GM04503 (cell line): ENCODE data around the gene GAK.

Source experiments
- DNase-seq: peaks from one replicate; pipeline ENCODE4 v3.0.0-alpha.2; 2012; ENCODE audit warnings: low read depth

The GAK gene

DNA sequence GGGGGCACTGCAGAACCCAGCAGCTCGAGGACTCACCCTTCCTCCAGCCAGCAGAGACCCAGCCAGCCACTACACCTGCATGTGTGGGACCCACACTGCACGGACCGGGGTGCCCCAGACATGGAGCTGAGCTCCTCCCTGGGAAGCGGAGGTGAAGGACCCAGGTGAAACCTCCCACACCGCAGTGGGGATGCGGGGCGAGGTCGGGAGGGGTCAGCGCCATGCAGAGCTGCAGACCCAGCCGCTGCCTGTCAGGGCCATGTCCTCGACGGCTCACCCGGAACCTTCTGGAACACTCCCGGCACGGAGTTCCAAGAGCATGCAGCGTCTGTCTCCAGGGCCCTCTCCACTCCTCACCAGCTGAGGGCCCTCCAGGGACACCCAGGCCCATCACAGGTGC lies 42.6 kb downstream of the GAK start:
- DNase-seq = no peak

DNA sequence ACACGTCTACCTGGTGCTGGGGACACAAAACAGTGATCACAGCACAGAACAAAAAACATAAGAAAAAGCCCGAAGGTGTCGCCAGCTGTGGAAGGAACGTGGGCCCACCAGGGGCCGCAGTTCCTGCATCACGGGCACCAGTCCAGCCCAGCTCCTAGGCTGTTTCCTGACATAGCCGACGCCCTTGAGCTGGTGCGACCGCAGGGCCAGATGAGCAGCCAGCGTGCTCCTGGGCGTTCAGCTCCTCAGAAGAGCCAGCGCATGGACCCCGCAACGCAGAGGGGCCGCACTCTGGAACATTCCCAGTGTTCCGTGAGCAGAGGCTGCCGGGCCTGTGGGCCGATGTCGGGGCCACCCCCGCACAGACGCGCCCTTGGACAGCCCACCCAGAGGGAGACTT lies 44.1 kb downstream of the GAK start:
- DNase-seq = no peak

DNA sequence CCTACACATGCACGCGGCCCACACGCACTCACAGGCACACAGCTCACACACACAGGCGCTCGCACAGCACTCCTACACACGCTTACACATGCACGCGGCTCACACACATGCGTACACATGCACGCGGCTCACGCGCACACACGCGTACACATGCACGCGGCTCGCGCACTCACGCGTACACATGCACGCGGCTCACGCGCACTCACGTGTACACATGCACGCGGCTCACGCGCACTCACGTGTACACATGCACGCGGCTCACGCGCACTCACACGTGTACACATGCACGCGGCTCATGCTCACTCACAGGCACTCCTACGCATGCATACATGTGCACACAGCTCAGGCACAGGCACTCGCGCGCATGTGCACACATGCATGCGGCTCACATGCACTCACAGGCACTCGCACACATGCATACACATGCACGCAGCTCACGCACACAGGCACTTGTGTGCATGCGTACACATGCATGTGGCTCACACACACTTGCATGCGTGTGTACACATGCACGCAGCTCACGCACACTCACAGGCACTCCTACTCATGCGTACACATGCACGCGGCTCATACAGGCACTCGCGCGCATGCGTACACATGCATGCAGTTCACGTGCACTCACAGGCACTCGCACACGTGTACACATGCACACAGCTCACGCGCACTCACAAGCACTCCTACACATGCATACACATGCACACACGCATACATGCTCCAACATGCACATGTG lies 44.9 kb downstream of the GAK start:
- no peak for DNase-seq

DNA sequence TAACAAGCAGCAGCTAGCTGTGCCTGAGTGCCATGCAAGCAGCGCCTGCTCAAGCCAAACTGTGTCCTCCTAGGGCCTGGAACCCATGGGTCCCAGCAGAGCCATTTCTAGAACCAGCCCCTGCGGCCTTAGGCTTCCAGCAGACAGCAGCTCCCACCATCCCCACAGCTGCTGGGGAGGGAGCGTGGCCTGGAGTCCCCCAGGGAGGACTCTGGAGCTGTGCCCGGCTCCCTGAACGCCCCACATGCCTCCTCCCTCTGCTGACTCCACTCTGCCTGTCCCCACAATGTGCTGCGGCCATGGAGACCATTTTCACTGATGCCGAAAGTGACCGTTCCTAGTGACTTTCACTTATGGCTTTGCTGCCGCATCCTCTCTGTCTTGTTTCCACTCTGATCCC lies 45.9 kb downstream of the GAK start:
- DNase-seq = no peak

DNA sequence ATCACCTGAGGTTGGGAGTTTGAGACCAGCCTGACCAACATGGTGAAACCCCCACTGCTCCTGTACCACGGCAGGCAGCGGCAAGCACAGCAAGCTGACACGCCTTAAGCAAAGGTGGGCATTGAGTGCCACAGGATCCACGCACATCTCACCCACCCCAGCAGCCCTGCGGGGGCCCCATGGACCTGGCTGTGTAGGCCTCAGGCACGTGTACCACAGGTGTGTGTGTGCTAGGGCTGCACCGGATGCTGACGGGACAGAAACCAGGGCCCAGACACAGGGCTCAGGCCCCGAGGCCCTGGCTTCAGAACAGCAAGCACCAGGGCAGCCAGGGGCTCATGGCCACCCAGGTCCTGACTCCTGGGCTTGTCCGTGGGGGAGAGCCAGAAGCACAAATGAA lies 46.8 kb downstream of the GAK start:
- DNase-seq = no peak

DNA sequence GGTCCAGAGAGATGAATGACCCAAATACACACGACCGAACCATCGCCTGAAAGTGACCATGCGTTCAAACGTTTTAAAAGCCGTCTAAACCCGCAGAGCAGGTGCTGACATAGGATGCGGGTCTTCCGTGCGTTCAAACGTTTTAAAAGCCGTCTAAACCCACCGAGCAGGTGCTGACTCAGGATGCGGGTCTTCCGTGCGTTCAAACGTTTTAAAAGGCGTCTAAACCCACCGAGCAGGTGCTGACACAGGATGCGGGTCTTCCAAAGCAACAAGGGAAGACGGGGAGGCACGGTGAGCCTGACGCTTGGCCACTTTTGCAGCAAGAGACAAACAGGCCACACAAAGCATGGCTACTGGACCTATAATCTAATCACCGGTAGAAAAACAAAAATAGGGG lies 47.2 kb downstream of the GAK start:
- no peak for DNase-seq

DNA sequence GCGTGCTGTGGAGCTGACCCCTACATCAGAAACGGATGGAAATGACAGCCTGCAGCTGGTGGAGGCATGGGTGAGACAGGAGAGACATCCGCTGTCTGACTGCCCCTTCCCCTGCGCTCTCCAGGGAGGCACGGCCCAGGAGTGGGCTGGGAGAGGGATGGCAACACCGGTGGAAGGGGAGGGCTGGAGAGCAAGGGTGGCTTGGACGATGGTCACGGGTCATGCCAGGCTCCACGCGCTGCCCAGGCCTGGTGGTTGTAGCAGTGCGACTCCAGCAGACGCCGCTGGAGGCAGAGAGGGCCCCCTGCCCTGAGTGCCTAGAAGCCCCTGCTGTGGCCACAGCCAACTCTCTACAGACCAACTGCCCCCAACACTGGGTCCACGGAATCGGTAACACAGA lies 47.9 kb downstream of the GAK start:
- no peak for DNase-seq

DNA sequence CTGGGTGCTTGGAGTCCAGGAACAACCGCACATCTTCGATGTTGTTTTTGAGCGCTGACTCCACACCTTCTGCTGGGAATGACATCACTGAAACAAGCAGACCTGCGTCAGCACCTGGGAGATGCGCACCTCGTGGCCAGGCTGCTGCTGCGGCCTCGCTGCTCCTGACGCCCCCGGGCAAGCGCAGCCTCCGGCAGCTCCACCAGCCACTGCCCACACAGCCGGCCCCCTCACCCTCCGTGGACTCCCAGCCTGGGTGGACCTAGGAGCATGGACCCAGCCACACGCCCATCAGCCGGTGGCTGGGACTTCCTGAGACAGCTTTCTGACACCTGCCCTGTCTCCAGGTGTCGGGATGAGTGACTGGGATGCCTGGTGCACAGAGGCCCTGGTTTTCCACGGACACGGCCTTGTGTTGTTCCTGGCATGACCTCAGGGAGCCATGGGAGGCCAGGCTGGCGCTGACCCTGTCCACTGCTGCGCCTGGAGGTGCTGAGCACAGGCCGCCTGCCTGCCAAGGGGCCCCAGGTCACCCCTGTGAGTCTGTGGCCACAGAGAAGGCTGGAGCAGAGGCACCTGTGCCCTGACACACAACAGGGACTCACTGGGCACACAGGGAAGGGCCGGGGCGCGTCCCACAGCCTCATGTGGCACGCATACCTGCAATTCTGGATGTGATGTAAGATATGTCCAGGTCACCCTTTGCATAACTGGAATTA lies 48.6 kb downstream of the GAK start:
- DNase-seq = no peak

DNA sequence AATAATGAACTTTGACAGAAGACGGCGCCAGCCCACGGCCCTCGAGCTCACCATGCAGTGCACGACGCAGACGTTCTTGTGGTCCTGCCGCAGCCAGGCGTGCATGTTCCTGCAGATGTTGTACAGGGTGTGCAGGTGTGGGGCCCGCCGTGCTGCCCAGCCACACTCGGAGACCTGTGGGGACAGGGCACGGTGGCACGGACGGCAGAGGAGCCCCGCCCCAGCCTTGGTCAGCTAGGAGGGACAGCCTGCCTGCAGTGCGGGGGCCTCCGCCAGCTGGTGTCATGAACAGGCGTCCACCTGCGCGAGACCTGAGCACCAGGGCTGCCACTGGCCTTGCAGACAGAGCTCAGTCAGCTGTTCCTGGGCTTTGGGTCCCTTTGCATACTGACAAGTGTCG lies 49.5 kb downstream of the GAK start:
- DNase-seq = no peak

DNA sequence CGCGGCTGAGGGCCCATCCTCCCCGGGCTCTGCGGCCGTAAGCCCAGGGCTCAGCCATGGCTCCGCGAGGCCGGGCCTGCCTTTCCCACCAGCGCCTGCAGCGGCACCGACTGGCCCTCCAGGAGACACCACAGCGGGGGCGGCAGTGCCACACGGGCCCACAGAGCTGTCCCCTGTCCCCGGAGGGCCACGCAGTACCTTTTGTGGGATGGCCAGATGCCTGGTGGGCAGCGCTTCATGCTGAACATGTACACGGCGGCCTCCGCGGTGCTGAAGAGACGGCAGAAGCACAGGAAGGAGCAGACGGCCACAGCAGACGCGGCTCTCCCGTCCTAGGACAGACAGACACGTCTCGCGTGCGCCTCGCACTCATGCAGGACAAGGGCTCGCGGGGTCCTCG lies 50.4 kb downstream of the GAK start:
- no peak for DNase-seq

DNA sequence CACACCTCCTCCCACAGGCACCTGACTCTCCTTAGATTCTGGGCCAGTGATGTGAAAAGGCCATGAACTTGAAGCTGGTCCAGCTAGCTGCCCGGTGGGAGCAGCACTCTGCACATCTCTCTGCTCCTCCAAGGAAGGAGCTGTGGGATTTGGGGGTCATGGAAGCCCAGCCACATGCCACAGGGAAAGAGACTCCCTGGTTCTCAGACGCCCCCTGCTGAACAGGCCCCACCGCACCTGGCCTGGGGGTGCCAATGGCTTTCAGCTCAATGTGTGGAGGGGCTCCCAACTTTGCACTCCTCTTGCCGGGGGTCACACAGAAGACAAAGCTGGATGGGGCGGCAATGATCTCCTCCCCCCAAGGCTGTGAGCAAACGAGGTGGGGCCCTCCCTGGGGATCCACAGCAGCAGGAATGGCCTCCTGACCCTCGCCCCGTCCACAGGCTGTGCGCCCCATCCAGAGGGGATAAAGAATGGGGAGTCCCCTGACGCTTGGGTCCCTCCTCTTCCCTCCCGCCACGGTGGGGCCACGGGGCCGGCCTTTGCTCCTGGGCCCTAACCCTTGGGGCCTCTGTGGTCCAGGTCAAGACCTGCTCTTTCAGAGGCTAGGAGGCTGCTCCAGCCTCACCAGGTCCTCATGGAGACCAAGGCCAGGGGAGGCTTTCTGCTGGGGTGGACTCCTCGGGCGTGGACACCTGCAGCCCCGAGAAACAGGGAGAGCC lies 51.3 kb downstream of the GAK start:
- DNase-seq = no peak

DNA sequence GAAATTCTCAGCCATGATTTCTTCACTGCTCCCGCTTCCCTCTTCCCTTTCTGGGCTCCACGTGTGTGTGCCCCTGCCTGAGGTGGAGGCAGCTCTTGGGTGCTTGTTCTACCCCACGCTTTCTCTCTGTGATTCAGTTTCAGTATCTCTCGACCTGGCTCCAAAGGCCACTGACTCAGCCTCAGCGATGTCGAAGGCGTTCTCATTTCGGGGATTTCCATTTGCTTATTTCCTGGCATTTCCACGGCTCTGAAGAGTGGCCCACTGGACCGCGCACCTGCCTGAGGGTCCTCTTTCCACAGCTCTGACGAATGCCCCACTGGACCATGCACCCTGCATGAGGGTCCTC lies 52.4 kb downstream of the GAK start:
- DNase-seq = no peak

DNA sequence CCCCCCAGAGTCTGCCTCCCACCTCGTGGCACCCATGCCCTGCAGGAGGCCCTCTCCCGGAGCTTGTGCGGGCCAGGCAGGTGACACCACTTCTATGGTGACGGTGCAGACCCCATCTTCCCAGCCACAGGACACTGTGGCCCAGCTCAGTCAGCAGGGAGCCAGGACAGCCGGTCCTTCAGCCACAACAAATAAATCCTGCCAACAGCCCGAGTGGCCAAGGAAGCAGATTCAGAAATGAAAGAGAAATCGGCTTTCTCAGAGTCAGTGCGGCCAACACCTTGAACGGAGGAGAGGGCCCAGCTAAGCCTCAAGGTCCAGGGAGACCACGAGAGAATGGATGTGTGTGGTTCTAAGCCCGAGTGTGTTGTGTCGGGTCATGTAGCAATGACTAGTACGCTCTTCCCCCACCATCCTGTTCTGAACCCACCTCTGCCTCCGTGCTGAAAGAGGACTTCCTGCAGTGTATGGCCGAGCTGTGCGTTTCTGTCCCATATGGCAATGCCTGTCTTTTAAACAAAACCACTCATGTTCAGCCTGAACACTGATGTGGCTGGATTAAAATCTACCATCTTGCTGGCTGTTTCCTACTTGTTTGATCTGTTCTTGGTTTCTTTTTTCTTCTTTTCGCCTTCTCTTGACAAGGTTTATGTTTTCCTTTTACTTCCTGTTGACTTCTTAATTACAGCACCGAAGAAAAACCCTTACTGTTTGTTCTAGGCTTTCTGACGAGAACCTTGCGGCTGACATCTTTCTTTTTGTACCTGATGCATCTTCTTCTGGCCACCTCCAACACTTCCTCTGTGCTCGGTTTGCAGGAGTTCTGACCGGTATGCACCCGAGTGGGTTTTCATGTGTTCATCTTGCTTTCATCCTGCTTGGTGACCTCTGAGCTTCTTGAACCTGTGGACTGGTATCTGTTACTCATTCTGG lies 53.1 kb downstream of the GAK start:
- DNase-seq = no peak

DNA sequence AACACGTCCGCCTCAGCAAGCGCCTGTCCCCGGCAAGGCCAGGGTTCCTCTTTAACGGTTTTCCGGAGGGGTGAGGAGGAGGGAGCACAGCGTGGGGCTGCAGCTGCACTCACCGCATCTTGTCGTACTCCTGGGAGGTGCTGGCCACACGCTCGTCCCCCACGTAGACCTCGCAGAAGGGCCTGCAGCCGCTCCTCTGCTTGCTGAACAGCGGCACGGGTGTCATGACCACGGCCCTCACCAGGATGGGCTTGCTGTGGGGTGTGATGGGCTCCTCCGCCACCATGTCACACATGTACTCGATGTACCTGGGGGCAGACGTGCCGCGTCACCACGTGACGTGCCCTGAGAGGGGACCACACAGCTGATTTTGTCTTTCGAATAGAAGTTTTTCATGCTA lies 54.6 kb downstream of the GAK start:
- DNase-seq = no peak

DNA sequence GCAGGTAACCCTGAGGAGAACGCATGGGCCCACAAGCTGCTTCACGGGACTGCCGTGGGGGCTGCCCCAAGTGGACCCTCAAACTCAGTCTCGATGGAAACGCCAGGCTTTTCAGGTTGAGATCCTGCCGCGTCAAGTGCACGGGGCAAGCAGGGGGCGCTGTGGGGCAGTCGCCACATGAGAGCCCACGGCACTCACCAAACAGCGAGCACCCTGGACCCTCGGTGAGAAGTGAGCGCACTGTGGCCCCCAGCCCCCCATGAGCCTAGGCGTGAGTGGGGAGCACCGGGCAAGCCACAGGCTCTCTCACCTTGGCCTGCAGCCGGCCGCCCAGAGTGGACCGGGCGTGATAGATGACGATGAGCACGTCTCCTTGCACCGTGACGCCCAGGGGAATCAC lies 55.3 kb downstream of the GAK start:
- no peak for DNase-seq

DNA sequence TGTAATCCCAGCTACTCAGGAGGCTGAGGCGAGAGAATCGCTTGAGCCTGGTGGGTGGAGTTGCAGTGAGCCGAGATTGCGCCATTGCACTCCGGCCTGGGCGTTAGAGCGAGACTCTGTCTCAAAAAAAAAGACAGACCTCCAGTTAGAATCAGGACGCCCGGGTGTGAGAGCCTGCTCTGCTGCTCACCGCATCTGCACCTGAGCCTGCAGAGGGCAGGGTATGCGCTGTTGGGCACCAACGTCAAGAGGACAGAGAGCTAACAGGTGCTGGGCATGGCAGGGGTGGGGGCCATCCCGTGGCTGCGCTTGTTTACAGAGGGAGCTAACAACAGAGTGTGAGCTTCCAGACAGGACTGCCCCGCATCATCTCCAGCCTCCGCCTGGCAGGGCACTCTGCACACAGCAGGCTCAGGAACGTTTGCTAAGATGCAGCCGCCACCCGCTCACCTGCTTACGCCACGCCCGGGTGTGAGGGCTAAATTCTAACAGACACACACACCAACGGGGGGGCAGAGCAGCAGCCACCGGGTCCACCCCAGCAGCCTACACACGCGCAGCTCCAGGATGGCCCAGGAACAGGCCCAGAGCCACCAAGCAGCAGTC lies 56.2 kb downstream of the GAK start:
- no peak for DNase-seq

DNA sequence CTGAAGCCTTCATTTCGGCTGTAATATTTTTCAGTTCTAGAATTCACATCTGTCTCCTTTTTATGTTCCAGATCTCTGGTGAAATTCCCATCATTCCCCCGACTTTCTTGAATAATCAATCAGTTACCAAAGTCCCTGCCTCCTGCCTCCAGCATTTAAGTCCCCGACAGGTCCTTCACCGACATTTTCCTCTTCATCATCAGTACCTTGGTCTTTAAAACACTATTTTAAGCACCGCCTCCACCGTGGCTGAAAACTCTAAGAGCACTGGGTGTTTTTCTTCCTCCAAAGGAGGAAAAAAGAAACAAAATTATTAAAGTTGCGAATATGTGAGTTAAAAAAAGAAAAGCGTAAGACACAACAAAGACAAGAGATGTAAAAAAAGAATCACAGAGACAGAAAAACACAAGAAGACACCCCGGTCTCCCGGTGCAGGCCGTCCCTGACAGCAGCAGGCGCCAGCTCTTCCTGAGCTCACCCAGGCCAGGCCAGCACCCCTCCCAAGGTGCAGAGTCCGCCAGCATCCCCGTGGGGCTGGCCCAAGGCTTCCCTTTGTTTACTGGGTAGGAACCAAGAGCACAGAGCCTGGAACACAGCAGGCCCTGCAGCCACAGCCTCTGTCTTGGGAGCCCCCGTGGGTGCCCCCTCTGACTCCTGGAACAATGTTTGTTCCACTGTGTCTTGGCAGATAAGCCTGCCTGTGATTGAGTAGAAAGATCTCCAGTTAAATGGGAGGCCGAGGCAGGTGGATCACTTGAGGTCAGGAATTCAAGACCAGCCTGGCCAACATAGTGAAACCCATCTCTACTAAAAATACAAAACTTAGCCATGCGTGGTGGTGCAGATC lies 56.9 kb downstream of the GAK start:
- no peak for DNase-seq

DNA sequence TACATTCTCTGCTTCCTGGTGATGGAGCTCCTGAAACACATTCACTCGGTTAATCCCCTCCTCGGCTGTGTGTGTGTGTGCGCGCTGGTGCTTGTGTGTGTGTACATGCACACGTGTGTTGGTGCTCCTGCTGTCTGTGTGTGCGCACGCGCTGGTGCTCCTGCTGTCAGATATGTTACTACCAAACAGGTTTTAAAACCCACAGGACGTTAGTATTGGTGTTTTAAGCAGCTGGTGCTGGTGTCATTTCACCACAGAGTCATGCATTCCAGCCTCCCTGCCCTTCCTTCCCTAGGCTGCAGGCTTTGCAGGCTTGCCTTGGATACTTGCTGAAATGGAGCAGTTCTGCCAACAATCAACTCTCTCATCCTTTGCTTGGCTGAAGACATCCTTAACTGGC lies 58.1 kb downstream of the GAK start:
- DNase-seq = no peak

DNA sequence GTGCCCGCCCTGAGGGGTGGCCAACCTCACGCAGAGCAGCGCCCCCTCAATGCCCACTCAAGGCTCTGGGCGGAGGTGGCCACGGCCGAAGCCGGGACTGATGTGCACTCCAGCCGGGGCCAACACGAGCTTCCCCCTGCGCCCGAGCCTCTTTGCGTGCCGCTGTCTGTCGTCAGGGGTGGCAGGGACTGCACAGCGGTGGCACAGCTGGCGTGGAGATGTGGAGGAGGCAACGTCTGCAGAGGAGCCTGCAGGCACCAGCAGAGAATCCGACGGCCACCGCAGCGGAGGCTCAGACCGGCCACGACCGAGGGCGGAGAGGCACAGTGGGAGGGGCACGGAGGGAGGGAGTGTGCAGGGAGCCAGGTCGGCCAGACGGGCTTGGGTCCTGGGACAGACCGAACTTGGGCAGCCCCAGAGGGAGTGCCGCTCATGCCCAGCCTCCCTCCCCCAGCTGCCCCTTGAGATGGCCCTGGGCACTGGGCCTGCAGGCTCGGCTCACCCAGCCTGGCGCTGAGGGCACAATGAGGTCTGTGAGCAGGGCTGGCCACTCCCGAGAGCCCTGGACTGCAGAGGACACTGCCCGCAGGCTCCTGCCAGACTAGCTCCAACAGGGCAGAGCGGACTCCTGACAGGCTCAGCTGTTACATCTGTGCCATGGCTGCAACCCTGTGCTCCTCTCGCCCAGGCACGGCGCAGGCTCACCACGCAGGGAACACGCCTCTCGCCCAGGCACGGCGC lies 59.7 kb downstream of the GAK start:
- no peak for DNase-seq

DNA sequence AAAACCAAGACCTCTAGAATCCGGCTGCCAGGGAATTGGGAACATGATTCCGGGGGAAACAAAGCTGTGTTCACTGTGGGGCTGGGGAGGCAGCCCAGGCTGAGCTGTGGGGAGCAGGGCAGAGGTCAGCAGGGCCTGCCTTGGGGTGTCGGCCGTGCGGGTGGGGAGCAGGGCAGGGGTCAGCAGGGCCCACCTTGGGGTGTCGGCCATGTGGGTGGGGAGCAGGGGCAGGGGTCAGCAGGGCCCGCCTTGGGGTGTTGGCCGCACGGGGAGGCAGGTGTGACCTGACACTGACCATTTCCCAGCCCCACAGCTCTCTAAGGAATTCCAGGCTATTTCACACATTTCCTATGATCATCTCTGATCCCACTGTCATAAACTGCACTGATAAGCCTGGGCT lies 60.6 kb downstream of the GAK start:
- DNase-seq = no peak
